ENCODE measurements around the gene SLC26A3. TPM values are rescaled to one million over a fixed set of nuclear protein-coding genes. Genes with fewer than 3 reads are reported as not detected.

The SLC26A3 gene
- total RNA-seq, 4 donors from 2014 or later = 4.5 to 13.1 (median 10.4) TPM

DNA sequence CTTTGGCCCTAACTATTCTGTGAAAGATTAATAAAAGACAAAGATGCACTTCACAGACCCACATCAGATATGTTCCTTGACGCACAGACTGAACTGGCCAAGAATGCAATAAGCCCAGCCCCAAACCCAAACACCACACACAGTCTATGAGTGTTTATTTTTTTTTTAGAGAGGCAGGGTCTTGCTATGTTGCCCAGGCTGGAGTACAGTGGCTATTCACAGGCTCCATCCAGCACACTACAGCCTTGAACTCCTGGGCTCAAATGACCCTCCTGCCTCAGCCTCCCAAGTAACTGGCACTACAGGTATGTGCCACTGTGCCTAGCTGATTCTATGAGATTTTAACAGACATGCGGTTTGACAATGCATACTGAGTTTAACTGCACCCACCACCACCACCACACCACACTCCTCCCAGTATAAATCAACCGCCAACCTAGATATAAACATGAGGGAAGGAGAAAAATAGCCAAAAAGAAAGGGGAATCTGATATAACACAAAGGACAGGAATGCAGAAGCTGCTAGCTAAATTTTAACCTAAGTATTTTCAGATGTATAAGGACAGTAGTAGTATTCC lies 35.1 kb upstream of the SLC26A3 start:
- WGBS = 75% methylated on average over 3 of the region's 3 CpGs
- intact Hi-C loops (cut with DNase I) = no loop called here
- H3K9me3 ChIP-seq = no peaks in the 10 kb centered on the region

DNA sequence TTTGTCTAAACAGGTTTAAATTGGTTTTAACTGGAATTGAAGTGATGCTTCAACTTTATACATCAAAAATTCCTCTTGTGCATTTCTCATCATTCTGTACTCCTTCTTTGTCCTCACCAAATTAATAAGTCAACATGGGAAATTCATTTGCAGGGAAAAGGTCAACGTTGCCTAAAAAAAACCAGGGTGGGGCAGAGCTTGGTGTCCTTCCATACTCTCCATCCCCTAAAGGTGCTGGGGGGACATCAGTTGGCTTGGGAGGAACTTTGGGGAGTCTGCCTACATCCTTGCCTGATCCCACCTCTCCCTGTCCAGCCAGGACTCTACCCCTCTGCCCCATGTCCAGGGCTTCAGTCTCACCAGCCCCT lies 34.1 kb upstream of the SLC26A3 start:
- Histone ChIP-seq H3K9me3 (no peaks in the 10 kb centered on the region), H3K36me3 (no peaks in the 10 kb centered on the region), H3K27ac (replicated peaks in 1 of 4) (no peak overlapping the region), H3K4me1 (no peaks in the 10 kb centered on the region), H3K27me3 (no peaks in the 10 kb centered on the region), H3K4me3 (no peak overlapping the region)
- intact Hi-C loops (cut with DNase I) = no loop called here
- DNase-seq (ENCODE audit: extremely low spot score) = no peak
- WGBS = 0% methylated on average over 1 of the region's 1 CpG
- TF ChIP-seq, protein P1, sequence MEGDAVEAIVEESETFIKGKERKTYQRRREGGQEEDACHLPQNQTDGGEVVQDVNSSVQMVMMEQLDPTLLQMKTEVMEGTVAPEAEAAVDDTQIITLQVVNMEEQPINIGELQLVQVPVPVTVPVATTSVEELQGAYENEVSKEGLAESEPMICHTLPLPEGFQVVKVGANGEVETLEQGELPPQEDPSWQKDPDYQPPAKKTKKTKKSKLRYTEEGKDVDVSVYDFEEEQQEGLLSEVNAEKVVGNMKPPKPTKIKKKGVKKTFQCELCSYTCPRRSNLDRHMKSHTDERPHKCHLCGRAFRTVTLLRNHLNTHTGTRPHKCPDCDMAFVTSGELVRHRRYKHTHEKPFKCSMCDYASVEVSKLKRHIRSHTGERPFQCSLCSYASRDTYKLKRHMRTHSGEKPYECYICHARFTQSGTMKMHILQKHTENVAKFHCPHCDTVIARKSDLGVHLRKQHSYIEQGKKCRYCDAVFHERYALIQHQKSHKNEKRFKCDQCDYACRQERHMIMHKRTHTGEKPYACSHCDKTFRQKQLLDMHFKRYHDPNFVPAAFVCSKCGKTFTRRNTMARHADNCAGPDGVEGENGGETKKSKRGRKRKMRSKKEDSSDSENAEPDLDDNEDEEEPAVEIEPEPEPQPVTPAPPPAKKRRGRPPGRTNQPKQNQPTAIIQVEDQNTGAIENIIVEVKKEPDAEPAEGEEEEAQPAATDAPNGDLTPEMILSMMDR (IDR thresholded peaks at IDR 0.05) = no peak
- TF ChIP-seq POLR2AphosphoS5 (IDR thresholded peaks at IDR 0.05) = no peak
- no peak for TF ChIP-seq EP300 (IDR thresholded peaks at IDR 0.05)
- TF ChIP-seq POLR2A (IDR thresholded peaks at IDR 0.05; ENCODE audit: low read depth) = no peak

More for the DNA sequence above, 35.1 kb upstream of the SLC26A3 start:
- no peak for TF ChIP-seq EP300 (IDR thresholded peaks at IDR 0.05)
- TF ChIP-seq, protein P1 (IDR thresholded peaks at IDR 0.05) = no peak
- Histone ChIP-seq H3K27ac (replicated peaks in 1 of 4) (no peak overlapping the region), H3K4me1 (no peaks in the 10 kb centered on the region), H3K4me3 (no peak overlapping the region), H3K27me3 (no peaks in the 10 kb centered on the region), H3K36me3 (no peaks in the 10 kb centered on the region)
- DNase-seq (ENCODE audit: extremely low spot score) = no peak

DNA sequence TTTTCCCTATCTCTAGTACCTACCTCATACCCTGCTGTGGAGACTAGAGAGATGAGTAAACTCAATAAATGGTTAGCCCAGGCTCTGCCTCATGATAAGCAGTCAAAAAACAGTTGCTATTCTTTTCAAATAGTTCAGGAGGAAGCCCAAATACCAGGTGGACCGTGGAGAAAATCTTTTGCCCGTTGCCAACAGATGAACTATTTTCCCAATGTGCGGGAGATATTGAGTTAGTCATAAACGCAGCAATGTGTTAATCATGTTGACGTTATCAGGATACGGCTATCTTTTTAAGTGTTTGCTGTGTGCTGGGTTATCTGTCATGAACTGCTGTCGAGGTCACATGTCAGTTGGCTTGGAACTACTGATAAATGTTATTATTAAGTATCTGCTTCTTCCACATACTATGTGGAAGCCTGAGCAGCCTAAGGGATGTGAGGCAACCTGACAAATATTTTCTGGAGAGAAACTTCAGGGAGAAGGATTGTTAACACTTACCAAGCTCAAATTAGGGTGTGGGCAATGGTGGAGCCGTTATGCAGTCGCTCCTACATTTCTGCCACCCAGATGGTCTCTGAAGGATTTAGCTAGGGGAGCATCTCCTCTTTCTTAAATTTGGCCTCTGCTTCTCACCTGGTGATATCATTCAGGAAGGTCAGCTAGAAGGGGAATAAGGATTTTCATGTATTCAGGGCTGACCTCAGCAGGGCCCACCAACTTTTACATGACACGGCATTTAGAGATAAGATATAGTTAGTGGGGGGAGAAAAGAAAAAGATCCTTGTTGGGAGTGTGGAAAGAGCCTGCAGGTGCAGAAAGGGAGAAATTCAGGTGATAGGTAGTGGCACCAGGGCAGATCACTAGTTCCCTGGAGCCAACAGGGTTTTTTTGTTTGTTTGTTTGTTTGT lies 33.5 kb upstream of the SLC26A3 start:
- 60% methylated on average over 10 of the region's 10 CpGs for WGBS
- Histone ChIP-seq H3K27ac (replicated peaks in 1 of 4) (no peak overlapping the region), H3K27me3 (no peaks in the 10 kb centered on the region), H3K36me3 (no peaks in the 10 kb centered on the region), H3K4me3 (no peak overlapping the region), H3K9me3 (no peaks in the 10 kb centered on the region), H3K4me1 (no peaks in the 10 kb centered on the region)
- TF ChIP-seq, protein P1 (IDR thresholded peaks at IDR 0.05) = no peak
- TF ChIP-seq POLR2A (IDR thresholded peaks at IDR 0.05; ENCODE audit: low read depth) (no peak), EP300 (IDR thresholded peaks at IDR 0.05) (no peak), POLR2AphosphoS5 (IDR thresholded peaks at IDR 0.05) (no peak)
- no peak for DNase-seq (ENCODE audit: extremely low spot score)
- intact Hi-C loops (cut with DNase I) = no loop called here

DNA sequence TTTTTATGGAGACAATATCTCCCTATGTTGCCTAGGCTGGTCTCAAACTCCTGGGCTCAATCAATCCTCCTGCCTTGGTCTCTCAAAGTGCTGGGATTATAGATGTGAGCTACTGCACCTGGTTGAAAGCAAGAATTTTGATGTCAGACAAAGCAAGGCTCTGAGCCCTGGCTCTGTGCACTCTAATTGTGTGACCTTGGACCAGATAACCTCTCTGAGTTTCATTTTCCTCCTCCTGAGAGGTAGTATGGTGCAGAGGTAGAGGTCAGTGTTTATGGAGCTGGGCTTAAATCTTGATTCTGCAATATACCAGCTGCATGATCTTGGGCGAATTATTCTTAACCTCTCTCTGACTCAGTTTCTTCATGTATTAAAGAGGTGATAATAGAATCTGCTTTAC lies 31.4 kb upstream of the SLC26A3 start:
- TF ChIP-seq, protein P1 (IDR thresholded peaks at IDR 0.05) = no peak
- TF ChIP-seq POLR2A (IDR thresholded peaks at IDR 0.05; ENCODE audit: low read depth) (no peak), POLR2AphosphoS5 (IDR thresholded peaks at IDR 0.05) (no peak)
- H3K4me1 ChIP-seq = no peaks in the 10 kb centered on the region
- H3K27ac ChIP-seq (replicated peaks in 1 of 4) = no peak overlapping the region
- intact Hi-C loops (cut with DNase I) = no loop called here
- WGBS = 92% methylated on average over 1 of the region's 1 CpG
- no peak for DNase-seq (ENCODE audit: extremely low spot score)
- H3K4me3 ChIP-seq = no peak overlapping the region
- H3K36me3 ChIP-seq = no peaks in the 10 kb centered on the region
- no peaks in the 10 kb centered on the region for H3K27me3 ChIP-seq
- no peaks in the 10 kb centered on the region for H3K9me3 ChIP-seq
